GM12891 (cell line): ENCODE results near the gene STOML2.

Experiments used
- DNase-seq: peaks from one replicate; pipeline ENCODE4 v3.0.0; 2011; ENCODE audit warnings: low spot score; ENCODE audit not compliant: insufficient read length
- FAIRE-seq: peaks from 2 replicates; lab custom pipeline; 2011; peaks lifted over from hg19 to GRCh38; lab: Jason Lieb, UNC
- PAX5 ChIP-seq: IDR thresholded peaks from 2 replicates; pipeline ENCODE4 v1.6.1; 2011; ENCODE audit warnings: low read length, moderate library complexity, mild to moderate bottlenecking; ENCODE audit not compliant: insufficient read depth, severe bottlenecking
- POLR2A ChIP-seq: IDR thresholded peaks from 2 replicates; pipeline ENCODE4 v1.6.1; 2011; ENCODE audit warnings: low read depth, low read length, control low read depth
- POLR2AphosphoS5 ChIP-seq: IDR thresholded peaks from 2 replicates; pipeline ENCODE4 v1.6.1; 2011; ENCODE audit warnings: low read depth, low read length, control low read depth
- POU2F2 ChIP-seq: IDR thresholded peaks from 2 replicates; pipeline ENCODE4 v1.6.1; 2011; ENCODE audit warnings: low read depth, mild to moderate bottlenecking, control low read depth, low read length, moderate library complexity
- SPI1 ChIP-seq: IDR thresholded peaks from 2 replicates; pipeline ENCODE4 v1.6.1; 2011; ENCODE audit warnings: low read depth, low read length, control low read depth
- TAF1 ChIP-seq: IDR thresholded peaks from 2 replicates; pipeline ENCODE4 v1.6.1; 2011; ENCODE audit warnings: low read depth, low read length, control low read depth

The STOML2 gene

GRCh38 chr9:35115680-35116538, 13.0 kb upstream of the STOML2 start, which contains the start of gene ATOSB:
Gene ATOSB, minus strand, starts transcription at chr9:35115862. Its CDS starts 7,588 bp downstream, at chr9:35108274.
- peak; percentile 90 for FAIRE-seq
- peak; percentile 80 for DNase-seq
- no peak for TF ChIP-seq POLR2AphosphoS5
- TF ChIP-seq POLR2A: no peak
- TF ChIP-seq TAF1: no peak
- no peak for TF ChIP-seq SPI1
- TF ChIP-seq POU2F2: no peak
- no peak for TF ChIP-seq PAX5

- no peak for TF ChIP-seq TAF1
- no peak for TF ChIP-seq POLR2A
- peak; percentile 57 for TF ChIP-seq SPI1
- no peak for TF ChIP-seq PAX5
- no peak for TF ChIP-seq POLR2AphosphoS5
- no peak for TF ChIP-seq POU2F2
- DNase-seq (no peak), FAIRE-seq (peak; percentile 61)
Observed at GRCh38 chr9:35114840-35115628, 12.1 kb upstream of the STOML2 start.

- TF ChIP-seq POU2F2 (no peak), SPI1 (no peak), POLR2A (no peak), POLR2AphosphoS5 (no peak), TAF1 (no peak), PAX5 (no peak)
- FAIRE-seq (peak; percentile 59), DNase-seq (no peak)
Observed at GRCh38 chr9:35114113-35114839, 11.3 kb upstream of the STOML2 start.

- no peak for DNase-seq
- FAIRE-seq: no peak
- TF ChIP-seq POLR2A (no peak), TAF1 (no peak), SPI1 (no peak), POU2F2 (no peak), PAX5 (no peak)
Observed at GRCh38 chr9:35112257-35113020, 9.5 kb upstream of the STOML2 start.

GRCh38 chr9:35111001-35111933, 8.3 kb upstream of the STOML2 start:
- peak; percentile 97 for FAIRE-seq
- DNase-seq: peak; percentile 93

GRCh38 chr9:35110327-35110761, 7.4 kb upstream of the STOML2 start:
- DNase-seq: no peak
- TF ChIP-seq POLR2AphosphoS5 (no peak), SPI1 (no peak), TAF1 (no peak), PAX5 (no peak), POLR2A (no peak), POU2F2 (no peak)
- FAIRE-seq: no peak

More at GRCh38 chr9:35111001-35111933, 8.3 kb upstream of the STOML2 start:
- no peak for TF ChIP-seq PAX5
- TF ChIP-seq TAF1: no peak
- no peak for TF ChIP-seq POLR2A
- TF ChIP-seq POLR2AphosphoS5: no peak
- no peak for TF ChIP-seq SPI1
- TF ChIP-seq POU2F2: no peak

- FAIRE-seq (no peak), DNase-seq (no peak)
- no peak for TF ChIP-seq POLR2AphosphoS5
- no peak for TF ChIP-seq PAX5
- TF ChIP-seq POLR2A: no peak
- no peak for TF ChIP-seq TAF1
Observed at GRCh38 chr9:35108946-35109575, 6.1 kb upstream of the STOML2 start.

GRCh38 chr9:35108461-35108860, 5.5 kb upstream of the STOML2 start:
- FAIRE-seq (no peak), DNase-seq (no peak)
- TF ChIP-seq POU2F2: no peak
- no peak for TF ChIP-seq POLR2AphosphoS5
- TF ChIP-seq PAX5: no peak
- TF ChIP-seq POLR2A: no peak
- no peak for TF ChIP-seq TAF1
- no peak for TF ChIP-seq SPI1
